NCI-H2171 (cell line): ENCODE measurements around the gene PTPRE.

Experiments
- DNase-seq: peaks from one replicate; lab custom pipeline; 2025; lab: John Stamatoyannopoulos, UW

The PTPRE gene

DNA sequence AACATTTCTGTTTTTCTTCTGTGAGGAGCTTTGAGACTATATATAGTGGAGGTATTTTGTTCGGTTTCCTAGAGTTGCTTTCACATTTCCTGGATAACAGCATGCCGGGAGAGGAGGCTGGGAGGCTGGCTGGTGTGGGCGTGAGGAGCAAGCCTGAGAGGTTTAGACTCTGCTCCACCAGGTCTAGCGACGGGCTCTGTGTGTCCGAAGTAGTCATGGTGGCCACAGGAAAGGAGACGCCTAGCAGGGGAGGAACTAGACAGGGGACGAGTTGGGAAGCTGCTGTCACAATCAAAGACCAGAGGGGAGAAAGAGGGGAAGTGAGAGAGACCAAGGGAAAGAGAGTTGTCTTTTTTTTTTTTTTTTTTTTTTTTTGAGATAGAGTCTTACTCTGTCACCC lies 19.6 kb downstream of the PTPRE start:
- no peak for DNase-seq

- no peak for DNase-seq
Measured at GRCh38 chr10:127928021-127928806, 21.3 kb downstream of the PTPRE start.

- no peak for DNase-seq
Measured at GRCh38 chr10:127932521-127933270, 25.8 kb downstream of the PTPRE start.

DNA sequence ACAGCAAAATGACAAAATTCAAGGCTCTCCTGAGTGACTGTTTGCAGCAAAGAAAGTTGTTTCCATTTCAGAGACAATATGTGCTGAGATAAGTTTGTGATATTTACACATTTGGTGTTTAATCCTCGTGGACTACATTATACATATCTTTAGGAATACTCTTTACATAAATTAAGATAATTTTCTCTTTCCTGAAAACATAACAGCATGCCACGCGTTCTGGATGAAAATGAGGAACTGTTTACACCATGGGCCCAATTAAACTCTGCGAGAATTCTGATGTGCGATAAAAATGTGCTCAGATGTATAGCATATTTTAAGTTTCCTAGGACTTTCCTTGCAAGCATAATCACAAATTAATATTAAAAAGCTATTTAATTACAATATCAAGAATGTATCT lies 26.4 kb downstream of the PTPRE start:
- DNase-seq, result no peak

GRCh38 chr10:127934383-127934782 lies 27.5 kb downstream of the PTPRE start:
- no peak for DNase-seq

DNA sequence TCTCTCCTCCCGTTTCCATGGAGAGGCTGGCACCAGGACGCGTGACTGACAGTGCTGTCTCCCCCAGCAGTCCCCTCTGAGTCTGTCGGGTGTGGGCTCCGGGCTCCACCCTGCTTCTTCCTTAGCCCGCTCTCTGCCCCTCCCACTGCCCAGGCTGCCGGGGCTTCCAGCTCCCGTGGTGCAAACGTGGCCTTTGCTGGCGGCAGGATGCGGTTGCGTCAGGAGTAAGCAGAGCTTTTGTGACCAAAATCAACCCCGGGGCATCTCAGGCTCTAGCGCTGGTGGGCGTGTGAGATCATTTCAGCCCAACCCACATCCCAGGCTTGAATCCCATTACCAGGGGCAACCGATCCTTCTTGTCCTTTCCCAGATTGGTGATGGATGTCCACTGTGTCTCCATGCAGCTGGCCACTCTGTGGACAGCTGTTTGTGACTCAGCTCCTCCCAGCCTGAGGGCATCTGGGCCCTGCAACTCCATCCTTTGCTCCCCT lies 28.2 kb downstream of the PTPRE start:
- no peak for DNase-seq

DNA sequence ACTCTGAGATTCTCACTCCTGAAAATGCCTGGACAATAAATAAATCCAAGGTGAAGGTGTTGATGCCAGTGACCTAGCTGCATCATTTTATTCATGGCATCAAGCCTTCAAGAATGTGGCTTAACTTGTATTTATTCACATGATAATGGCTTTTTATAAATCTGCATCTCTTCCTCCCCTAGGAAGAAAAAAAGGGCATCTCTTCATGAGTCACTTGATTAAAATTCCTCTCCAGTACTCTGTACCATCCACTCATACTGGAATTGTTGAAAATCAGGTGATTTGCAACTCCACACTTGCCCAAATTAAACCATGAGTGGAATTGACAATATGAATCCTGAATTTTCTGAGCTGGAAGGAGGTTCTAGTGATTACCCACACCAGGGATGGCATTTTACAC lies 30.2 kb downstream of the PTPRE start:
- DNase-seq, result no peak

DNA sequence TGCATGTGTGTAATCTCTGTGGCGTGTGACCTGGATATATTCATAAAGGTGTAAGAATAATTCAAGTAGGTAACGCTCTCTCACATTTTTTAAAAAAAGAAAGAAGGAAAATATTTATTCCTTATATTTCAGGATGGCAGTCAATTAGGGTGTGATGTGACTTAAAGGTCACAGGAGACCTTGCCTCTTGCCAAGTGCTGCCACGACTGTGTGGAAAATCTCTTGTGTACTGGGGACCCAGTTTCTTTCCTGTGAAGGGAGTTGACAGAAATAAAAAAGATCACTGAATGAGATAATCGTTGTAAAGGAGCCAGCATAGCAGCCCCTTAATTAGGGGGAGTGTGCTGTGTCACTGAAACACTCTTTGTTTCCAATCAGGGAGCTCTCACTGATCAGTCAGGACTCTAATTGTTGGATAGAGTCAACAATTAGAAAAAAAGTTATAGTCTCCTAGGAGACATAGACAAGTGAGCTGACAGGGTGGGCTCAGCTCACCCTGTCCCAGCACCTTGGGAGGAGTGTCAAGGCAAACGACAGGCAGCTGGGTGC lies 31.1 kb downstream of the PTPRE start:
- no peak for DNase-seq

- no peak for DNase-seq
Measured at GRCh38 chr10:127939786-127940330, 33.0 kb downstream of the PTPRE start.

- no peak for DNase-seq
Measured at GRCh38 chr10:127940866-127941640, 34.1 kb downstream of the PTPRE start.

DNA sequence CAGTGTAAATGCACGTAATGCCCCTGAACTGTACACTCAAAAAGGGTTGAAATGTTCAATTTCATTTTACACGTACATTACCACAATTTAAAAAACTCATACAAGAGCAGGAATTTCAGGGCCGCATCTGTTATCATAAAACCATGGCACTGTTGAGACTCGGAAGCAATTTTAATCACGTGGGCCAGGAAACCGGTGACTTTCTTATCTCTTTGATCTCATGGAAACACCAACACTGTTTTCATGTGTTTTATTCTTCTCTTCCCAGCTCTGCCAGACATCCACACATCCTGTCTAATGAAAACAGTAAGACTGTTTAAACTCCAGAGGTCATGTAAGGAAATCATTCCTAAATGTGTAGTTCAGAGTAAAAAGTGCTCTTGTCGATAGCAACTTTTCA lies 35.9 kb downstream of the PTPRE start:
- DNase-seq, result no peak

DNA sequence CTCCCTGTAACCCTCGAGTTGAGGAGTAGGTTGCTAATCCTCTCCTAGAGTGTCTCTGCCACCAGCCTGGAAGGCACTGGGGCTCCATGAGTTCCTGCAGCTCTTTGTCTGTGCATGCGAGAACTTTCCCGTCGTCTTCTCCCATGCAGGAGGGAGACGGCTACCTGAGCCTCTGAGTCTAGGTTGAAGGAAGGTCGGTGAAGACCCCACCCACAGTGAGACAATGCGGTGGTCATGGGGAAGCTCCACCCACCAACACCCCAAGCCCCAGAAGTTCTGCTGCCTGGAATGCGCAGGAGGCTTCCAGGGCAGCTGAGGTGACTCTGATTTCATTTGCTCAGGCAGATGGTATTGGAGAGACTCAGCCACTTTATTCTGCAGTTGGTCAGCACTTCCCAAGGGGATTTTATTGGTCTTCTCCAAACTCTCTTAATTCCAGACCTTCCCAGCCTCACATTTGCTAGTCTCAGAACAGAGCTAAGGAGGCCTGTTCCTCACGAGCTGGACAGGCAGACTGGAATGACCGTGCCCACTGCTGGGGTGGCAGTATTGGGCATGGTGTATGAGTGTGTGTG lies 36.5 kb downstream of the PTPRE start:
- no peak for DNase-seq

GRCh38 chr10:127944256-127944655 lies 37.4 kb downstream of the PTPRE start:
- no peak for DNase-seq

GRCh38 chr10:127945341-127945758 lies 38.4 kb downstream of the PTPRE start:
- peak; percentile 20 for DNase-seq

GRCh38 chr10:127945948-127946711 lies 39.2 kb downstream of the PTPRE start:
- DNase-seq, result no peak

GRCh38 chr10:127947211-127947610 lies 40.3 kb downstream of the PTPRE start:
- DNase-seq, result no peak

- DNase-seq, result no peak
Measured at GRCh38 chr10:127948791-127949190, 41.9 kb downstream of the PTPRE start.

DNA sequence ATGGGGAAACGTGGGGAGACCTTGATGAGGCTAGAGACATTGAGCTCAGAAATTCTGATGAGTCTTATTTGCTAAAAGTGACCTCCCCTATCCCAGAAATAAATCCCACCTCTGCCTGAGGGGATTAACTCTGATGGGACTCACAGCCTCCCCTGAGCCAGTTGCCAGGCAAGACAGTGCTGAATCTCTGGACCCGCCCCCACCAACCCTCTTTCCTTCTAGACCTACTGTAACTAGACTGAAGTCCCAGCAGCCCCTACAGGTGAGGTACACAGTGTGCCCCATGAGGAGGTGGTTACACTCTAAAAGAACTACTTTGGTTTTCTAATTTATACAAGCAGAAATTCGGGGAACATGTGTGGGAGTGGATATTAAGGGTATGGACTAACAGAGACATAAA lies 42.9 kb downstream of the PTPRE start:
- DNase-seq, result no peak

GRCh38 chr10:127951861-127952574 lies 45.1 kb downstream of the PTPRE start:
- no peak for DNase-seq

DNA sequence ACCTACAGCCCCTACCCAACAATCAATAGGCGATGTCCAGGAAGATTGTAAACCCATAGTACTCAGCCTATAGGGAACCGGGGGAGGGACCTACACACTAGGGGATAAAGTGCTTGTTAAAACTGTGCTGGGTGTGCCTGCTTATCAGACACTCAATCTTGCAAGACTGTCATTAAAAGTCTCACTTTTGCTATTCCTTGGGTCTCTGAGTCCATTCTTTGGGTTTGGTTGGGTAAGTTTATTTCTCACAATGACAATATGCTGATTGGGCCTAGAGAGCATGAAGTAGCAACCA lies 45.6 kb downstream of the PTPRE start:
- no peak for DNase-seq
